HCT116 (cell line): ENCODE measurements around the gene IMMP2L. TPM values are rescaled to one million over a fixed set of nuclear protein-coding genes. Genes with fewer than 3 reads are reported as not detected.

Experiments used
- ATAC-seq: fragments of 200-7000 bp; cut with Tn5 transposase; 2 replicates; pipeline ENCODE4 v1.9.1; 2020; ENCODE audit warnings: mild to moderate bottlenecking, moderate library complexity
- BruUV-seq: library from RNA; stranded (reverse); fragments of 400-500 nt; replicated peaks from 2 replicates; lab custom pipeline; 2021; lab: Mats Ljungman, UMichigan
- CTCF ChIA-PET: fragments of 300-600 bp; sonication (Branson Sonifier 250); formaldehyde crosslinking; loops from one replicate; lab custom pipeline; 2021; ENCODE audit warnings: antibody characterized with exemption; lab: Charles Lee
- POLR2A ChIA-PET: fragments of 300-600, 350-600 bp; sonication (Branson Sonifier 250); formaldehyde crosslinking; loops from one replicate; lab custom pipeline; 2021; ENCODE audit warnings: antibody characterized with exemption; lab: Charles Lee
- RAD21 ChIA-PET, 2 experiments: fragments of 300-600 bp; sonication (Branson Sonifier 250); formaldehyde crosslinking; loops; one replicate each; lab custom pipeline; 2023; ENCODE audit warnings: low total read pairs in 2 of 2; ENCODE audit not compliant: uncharacterized antibody in 2 of 2, unreplicated experiment in 2 of 2, low non-redundant PET in 1 of 2; lab: Charles Lee
- DNase-seq: peaks from one replicate; pipeline ENCODE4 v3.0.0-alpha.2; 2010; ENCODE audit warnings: low read depth, low spot score
- H2AFZ ChIP-seq: fragments of 200-600 bp; shearing (Covaris generic), sonication (generic); 2 replicates; pipeline ENCODE4 v1.6.1; 2017; ENCODE audit warnings: low read depth, mixed run types, mixed read lengths, antibody characterized with exemption, low read length; ENCODE audit not compliant: poor library complexity, severe bottlenecking
- H3K27ac ChIP-seq: 2 replicates; pipeline ENCODE4 v1.5.1; 2012; ENCODE audit warnings: low read depth, low read length
- H3K27me3 ChIP-seq: fragments of 200-600 bp; sonication (generic); 2 replicates; pipeline ENCODE4 v1.6.1; 2016; ENCODE audit warnings: mixed run types, low read length, mixed read lengths; ENCODE audit not compliant: insufficient read depth
- H3K36me3 ChIP-seq, 2 experiments: fragments of 200-500 bp in 1 of 2; fragments of 200-600 bp in 1 of 2; sonication (Bioruptor generic) in 1 of 2; sonication (generic) in 1 of 2; 2 replicates each; pipeline versions ENCODE4 v1.5.1 to v1.6.1; 2014 to 2016; ENCODE audit warnings: low read length in 2 of 2, inconsistent platforms in 1 of 2, mixed read lengths in 1 of 2, mixed run types in 1 of 2; ENCODE audit not compliant: insufficient read depth in 2 of 2, control insufficient read depth in 1 of 2
- H3K4me1 ChIP-seq, 2 experiments: fragments of 200-600 bp in 1 of 2; sonication (generic) in 1 of 2; 2 replicates each; pipeline versions ENCODE4 v1.5.1 to v1.6.1; 2012 to 2017; ENCODE audit warnings: low read length in 2 of 2, inconsistent platforms in 1 of 2, mild to moderate bottlenecking in 1 of 2, mixed read lengths in 1 of 2, mixed run types in 1 of 2, moderate library complexity in 1 of 2; ENCODE audit not compliant: insufficient read depth in 2 of 2, control insufficient read depth in 1 of 2
- H3K4me2 ChIP-seq: fragments of 200-600 bp; sonication (generic); 2 replicates; pipeline ENCODE4 v1.6.1; 2017; ENCODE audit warnings: mixed run types, low read length, mixed read lengths
- H3K4me3 ChIP-seq, 2 experiments: fragments of 200-600 bp in 1 of 2; sonication (generic) in 1 of 2; replicated peaks in 1 of 2; 2 replicates each; pipeline ENCODE4 v1.5.1; 2011 to 2016; ENCODE audit warnings: low read length in 2 of 2, control low read depth in 1 of 2, low read depth in 1 of 2, mild to moderate bottlenecking in 1 of 2, mixed read lengths in 1 of 2, mixed run types in 1 of 2
- H3K79me2 ChIP-seq: fragments of 200-600 bp; sonication (generic); 2 replicates; pipeline ENCODE4 v1.6.1; 2017; ENCODE audit warnings: mild to moderate bottlenecking, mixed run types, low read length, moderate library complexity, mixed read lengths; ENCODE audit not compliant: insufficient read depth
- H3K9ac ChIP-seq: fragments of 200-600 bp; sonication (generic); 2 replicates; pipeline ENCODE4 v1.6.1; 2016; ENCODE audit warnings: low read length, mixed read lengths
- H3K9me2 ChIP-seq: fragments of 200-600 bp; sonication (generic), shearing (Covaris generic); 2 replicates; pipeline ENCODE4 v1.6.1; 2017; ENCODE audit warnings: mixed run types, mild to moderate bottlenecking, moderate library complexity; ENCODE audit not compliant: insufficient read depth
- H3K9me3 ChIP-seq, 2 experiments: fragments of 200-500 bp in 1 of 2; fragments of 200-600 bp in 1 of 2; sonication (Bioruptor generic) in 1 of 2; sonication (generic) in 1 of 2; 2 replicates each; pipeline ENCODE4 v1.6.1; 2014 to 2017; ENCODE audit warnings: low read length in 2 of 2, mixed read lengths in 2 of 2, inconsistent platforms in 1 of 2, low read depth in 1 of 2, mild to moderate bottlenecking in 1 of 2, mixed run types in 1 of 2, moderate library complexity in 1 of 2; ENCODE audit not compliant: control insufficient read depth in 1 of 2, insufficient read depth in 1 of 2
- H4K20me1 ChIP-seq: fragments of 200-600 bp; sonication (generic), shearing (Covaris generic); 2 replicates; pipeline ENCODE4 v1.6.1; 2017; ENCODE audit warnings: mixed run types, mild to moderate bottlenecking, moderate library complexity; ENCODE audit not compliant: insufficient read depth
- ATF3 ChIP-seq: IDR thresholded peaks from 2 replicates; pipeline ENCODE4 v1.6.1; 2012
- EGR1 ChIP-seq: IDR thresholded peaks from 2 replicates; pipeline ENCODE4 v1.6.1; 2012; ENCODE audit warnings: low read depth
- EZH2 ChIP-seq: fragments of 200-600 bp; sonication (generic); IDR thresholded peaks from 2 replicates; pipeline ENCODE4 v1.6.1; 2017; ENCODE audit warnings: antibody characterized with exemption, mixed run types
- EZH2phosphoT487 ChIP-seq: fragments of 200-600 bp; IDR thresholded peaks from 2 replicates; pipeline ENCODE4 v1.6.1; 2018; ENCODE audit warnings: antibody characterized with exemption, borderline replicate concordance
- MAX ChIP-seq: IDR thresholded peaks from 2 replicates; pipeline ENCODE4 v1.6.1; 2012
- RAD21 ChIP-seq: IDR thresholded peaks from 2 replicates; pipeline ENCODE4 v1.6.1; 2012; ENCODE audit warnings: low read depth, mild to moderate bottlenecking
- SIN3A ChIP-seq: IDR thresholded peaks from 2 replicates; pipeline ENCODE4 v1.6.1; 2012; ENCODE audit warnings: low read depth
- YY1 ChIP-seq: IDR thresholded peaks from 2 replicates; pipeline ENCODE4 v1.6.1; 2011; ENCODE audit warnings: low read length, low read depth, moderate library complexity, mild to moderate bottlenecking; ENCODE audit not compliant: insufficient replicate concordance; ENCODE audit errors: extremely low read depth
- intact Hi-C: fragments of 100-400 bp; cut with micrococcal nuclease; formaldehyde crosslinking; loops from 2 replicates; pipeline ENCODE4 v1.10.0; 2022
- total RNA-seq: library from RNA; stranded (reverse); gene quantifications from one replicate; pipeline ENCODE4 v1.2.1, GENCODE V29; 2021; ENCODE audit not compliant: unreplicated experiment

Gene IMMP2L
- total RNA-seq, 1 experiment from 2014 or later: 21.1 TPM

GRCh38 chr7:111014079-111014478 is 548.2 kb downstream of the IMMP2L start:
- BruUV-seq: no TSS peak
- no peak overlapping the region for H3K27ac ChIP-seq
- intact Hi-C loops: no loop called here
- POLR2A ChIA-PET: no interaction called here
- no peaks in the 10 kb centered on the region for H4K20me1 ChIP-seq
- H3K27me3 ChIP-seq: no peaks in the 10 kb centered on the region
- no peak for ATAC-seq
- no peaks in the 10 kb centered on the region for H3K36me3 ChIP-seq
- H2AFZ ChIP-seq: no peak overlapping the region
- no peak overlapping the region for H3K4me3 ChIP-seq
- TF ChIP-seq YY1 (no peak), EGR1 (no peak), RAD21 (no peak), EZH2 (no peak), MAX (no peak)
- TF ChIP-seq, all 23 proteins: peak for 0
- H3K79me2 ChIP-seq: no peaks in the 10 kb centered on the region
- no peaks in the 10 kb centered on the region for H3K9me3 ChIP-seq
- no peaks in the 10 kb centered on the region for H3K4me1 ChIP-seq
- ChIA-PET CTCF (no interaction called here), RAD21 (no interaction called here)
- H3K9me2 ChIP-seq: no peaks in the 10 kb centered on the region
- H3K9ac ChIP-seq: no peak overlapping the region
- no peak for DNase-seq
- H3K4me2 ChIP-seq: no peak overlapping the region

- no peak overlapping the region for H3K4me3 ChIP-seq
- H3K27me3 ChIP-seq: no peaks in the 10 kb centered on the region
- ChIA-PET RAD21 (no interaction called here), POLR2A (interaction anchor here (0.8 kb wide), 1 partner anchor 14 kb away, joined by 3 read pairs; no protein-coding TSS in a partner anchor), CTCF (no interaction called here)
- no peaks in the 10 kb centered on the region for H4K20me1 ChIP-seq
- no peaks in the 10 kb centered on the region for H3K9me3 ChIP-seq
- H3K4me1 ChIP-seq: no peaks in the 10 kb centered on the region
- H3K9me2 ChIP-seq: no peaks in the 10 kb centered on the region
- ATAC-seq (no peak), DNase-seq (no peak)
- no peaks in the 10 kb centered on the region for H3K79me2 ChIP-seq
- no peaks in the 10 kb centered on the region for H3K36me3 ChIP-seq
- TF ChIP-seq EZH2phosphoT487 (no peak), ATF3 (no peak), MAX (no peak), SIN3A (no peak)
- BruUV-seq: no TSS peak
- no peak overlapping the region for H3K27ac ChIP-seq
- intact Hi-C loops: no loop called here
- H3K4me2 ChIP-seq: no peak overlapping the region
- H3K9ac ChIP-seq: no peak overlapping the region
- H2AFZ ChIP-seq: no peak overlapping the region
Measured at GRCh38 chr7:111012799-111013675, 549.3 kb downstream of the IMMP2L start.
